Thoracic aorta (tissue), 2 donors: ENCODE data around the gene RAD51AP2. TPM values are rescaled to one million over a fixed set of nuclear protein-coding genes. Genes with fewer than 3 reads are reported as not detected.

Source experiments
- ATAC-seq: fragments of 150-250 bp; one replicate; pipeline ENCODE4 v1.8.0; 2017; ENCODE audit warnings: low read depth; ENCODE audit not compliant: insufficient number of reproducible peaks, low FRiP score
- DNase-seq: peaks from one replicate; pipeline ENCODE4 v3.0.0-alpha.2; 2020; ENCODE audit warnings: low spot score
- H3K27ac ChIP-seq, 2 donors: fragments of 200-600 bp; sonication (generic); 1 replicate in 1 of 2; 2 replicates in 1 of 2; pipeline ENCODE4 v1.5.1; 2016; ENCODE audit warnings: mild to moderate bottlenecking in 2 of 2, moderate library complexity in 2 of 2
- H3K27me3 ChIP-seq: fragments of 200-600 bp; sonication (generic); replicated peaks from 2 replicates; pipeline ENCODE4 v1.6.0; 2016; ENCODE audit warnings: mild to moderate bottlenecking; ENCODE audit not compliant: insufficient read depth
- H3K36me3 ChIP-seq: fragments of 200-600 bp; sonication (generic); one replicate; pipeline ENCODE4 v1.5.1; 2016
- H3K4me1 ChIP-seq, 2 donors: fragments of 200-600 bp; sonication (generic); 1 replicate in 1 of 2; 2 replicates in 1 of 2; pipeline versions ENCODE4 v1.5.1 to v1.6.0; 2016; ENCODE audit warnings: low read depth in 2 of 2, mild to moderate bottlenecking in 1 of 2; ENCODE audit not compliant: control insufficient read depth in 1 of 2
- H3K4me3 ChIP-seq: fragments of 200-600 bp; sonication (generic); 2 replicates; pipeline ENCODE4 v1.5.1; 2016; ENCODE audit warnings: mild to moderate bottlenecking
- H3K9me3 ChIP-seq: fragments of 200-600 bp; sonication (generic); 2 replicates; pipeline ENCODE4 v1.5.1; 2016
- total RNA-seq, 2 donors: library from RNA; depleted of rRNA; stranded (reverse); fragments of >200 nt; gene quantifications; one replicate each; pipeline versions ENCODE4 v1.1.0 to v1.2.3, GENCODE V29; 2016
- TF ChIP-seq, protein P1 (sequence below): fragments of 200-600 bp; sonication (generic); IDR thresholded peaks from one replicate; pipeline ENCODE4 v1.5.1; 2019; ENCODE audit warnings: antibody characterized with exemption

RAD51AP2 gene
- total RNA-seq, 2 donors from 2014 or later: not detected

GRCh38 chr2:17555150-17555549 lies 36.9 kb upstream of the RAD51AP2 start:
- TF ChIP-seq, protein P1, sequence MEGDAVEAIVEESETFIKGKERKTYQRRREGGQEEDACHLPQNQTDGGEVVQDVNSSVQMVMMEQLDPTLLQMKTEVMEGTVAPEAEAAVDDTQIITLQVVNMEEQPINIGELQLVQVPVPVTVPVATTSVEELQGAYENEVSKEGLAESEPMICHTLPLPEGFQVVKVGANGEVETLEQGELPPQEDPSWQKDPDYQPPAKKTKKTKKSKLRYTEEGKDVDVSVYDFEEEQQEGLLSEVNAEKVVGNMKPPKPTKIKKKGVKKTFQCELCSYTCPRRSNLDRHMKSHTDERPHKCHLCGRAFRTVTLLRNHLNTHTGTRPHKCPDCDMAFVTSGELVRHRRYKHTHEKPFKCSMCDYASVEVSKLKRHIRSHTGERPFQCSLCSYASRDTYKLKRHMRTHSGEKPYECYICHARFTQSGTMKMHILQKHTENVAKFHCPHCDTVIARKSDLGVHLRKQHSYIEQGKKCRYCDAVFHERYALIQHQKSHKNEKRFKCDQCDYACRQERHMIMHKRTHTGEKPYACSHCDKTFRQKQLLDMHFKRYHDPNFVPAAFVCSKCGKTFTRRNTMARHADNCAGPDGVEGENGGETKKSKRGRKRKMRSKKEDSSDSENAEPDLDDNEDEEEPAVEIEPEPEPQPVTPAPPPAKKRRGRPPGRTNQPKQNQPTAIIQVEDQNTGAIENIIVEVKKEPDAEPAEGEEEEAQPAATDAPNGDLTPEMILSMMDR: no peak
- Histone ChIP-seq H3K27ac (no peak overlapping the region), H3K4me3 (no peak overlapping the region), H3K36me3 (no peaks in the 10 kb centered on the region), H3K4me1 (no peaks in the 10 kb centered on the region), H3K9me3 (no peaks in the 10 kb centered on the region), H3K27me3 (no peaks in the 10 kb centered on the region)
- ATAC-seq: no peak
- DNase-seq: no peak

GRCh38 chr2:17550907-17551306 lies 32.7 kb upstream of the RAD51AP2 start:
- no peak overlapping the region for H3K4me3 ChIP-seq
- DNase-seq: no peak

GRCh38 chr2:17547737-17548136 lies 29.5 kb upstream of the RAD51AP2 start:
- Histone ChIP-seq H3K27ac (no peak overlapping the region), H3K9me3 (no peaks in the 10 kb centered on the region), H3K36me3 (no peaks in the 10 kb centered on the region), H3K27me3 (no peaks in the 10 kb centered on the region), H3K4me1 (no peaks in the 10 kb centered on the region), H3K4me3 (no peak overlapping the region)
- TF ChIP-seq, protein P1: no peak
- ATAC-seq: no peak
- DNase-seq: no peak

More at GRCh38 chr2:17550907-17551306, 32.7 kb upstream of the RAD51AP2 start:
- no peaks in the 10 kb centered on the region for H3K4me1 ChIP-seq
- TF ChIP-seq, protein P1: no peak
- no peaks in the 10 kb centered on the region for H3K9me3 ChIP-seq
- no peaks in the 10 kb centered on the region for H3K36me3 ChIP-seq
- ATAC-seq: no peak
- no peaks in the 10 kb centered on the region for H3K27me3 ChIP-seq
- H3K27ac ChIP-seq: no peak overlapping the region

- no peaks in the 10 kb centered on the region for H3K9me3 ChIP-seq
- no peak overlapping the region for H3K4me3 ChIP-seq
- TF ChIP-seq, protein P1: no peak
- H3K27ac ChIP-seq: no peak overlapping the region
- DNase-seq: no peak
- no peaks in the 10 kb centered on the region for H3K27me3 ChIP-seq
- no peak for ATAC-seq
- no peaks in the 10 kb centered on the region for H3K4me1 ChIP-seq
- H3K36me3 ChIP-seq: no peaks in the 10 kb centered on the region
These were observed 29.0 kb upstream of the RAD51AP2 start for GRCh38 chr2:17547237-17547636.

GRCh38 chr2:17545680-17546613 lies 27.7 kb upstream of the RAD51AP2 start:
- Histone ChIP-seq H3K9me3 (no peaks in the 10 kb centered on the region), H3K4me1 (peaks cover 0 to 8% of the 10 kb centered on the region in 2 donors), H3K36me3 (no peaks in the 10 kb centered on the region), H3K27ac (no peak overlapping the region), H3K4me3 (no peak overlapping the region), H3K27me3 (no peaks in the 10 kb centered on the region)
- ATAC-seq (no peak), DNase-seq (no peak)
- TF ChIP-seq, protein P1: no peak
